Neural cell (in vitro differentiated cells): ENCODE results near the gene GAB1.

Experiments
- CTCF ChIP-seq: fragments of 450-650 bp; IDR thresholded peaks from 2 replicates; pipeline ENCODE4 v1.5.1; 2014; ENCODE audit warnings: antibody characterized with exemption, mild to moderate bottlenecking, moderate library complexity; ENCODE audit not compliant: poor library complexity, severe bottlenecking
- EP300 ChIP-seq: fragments of 450-650 bp; conservative IDR thresholded peaks from 2 replicates; pipeline ENCODE4 v1.6.1; 2014; ENCODE audit warnings: antibody characterized with exemption, mild to moderate bottlenecking, moderate library complexity; ENCODE audit not compliant: poor library complexity, severe bottlenecking
- EZH2 ChIP-seq: fragments of 200-600, 300-800 bp; shearing (Covaris generic), sonication (generic); IDR thresholded peaks from 2 replicates; pipeline ENCODE4 v1.6.1; 2014; ENCODE audit warnings: antibody characterized with exemption, low read length, borderline replicate concordance, mild to moderate bottlenecking; ENCODE audit not compliant: insufficient read depth, poor library complexity, severe bottlenecking
- POLR2AphosphoS5 ChIP-seq: IDR thresholded peaks from 2 replicates; pipeline ENCODE4 v1.6.1; 2012
- RAD21 ChIP-seq: fragments of 450-650 bp; conservative IDR thresholded peaks from 2 replicates; pipeline ENCODE4 v1.6.1; 2014; ENCODE audit warnings: antibody characterized with exemption, mild to moderate bottlenecking, moderate library complexity
- REST ChIP-seq: IDR thresholded peaks from 2 replicates; pipeline ENCODE4 v1.6.1; 2012; ENCODE audit warnings: borderline replicate concordance
- SMC3 ChIP-seq: fragments of 450-650 bp; conservative IDR thresholded peaks from 2 replicates; pipeline ENCODE4 v1.6.1; 2014; ENCODE audit warnings: antibody characterized with exemption, mild to moderate bottlenecking, moderate library complexity; ENCODE audit not compliant: poor library complexity
- TAF1 ChIP-seq: IDR thresholded peaks from 2 replicates; pipeline ENCODE4 v1.6.1; 2012; ENCODE audit warnings: low read depth

- no peak for TF ChIP-seq EP300
- no peak for TF ChIP-seq TAF1
- no peak for TF ChIP-seq REST
- TF ChIP-seq CTCF = no peak
- TF ChIP-seq EZH2 = no peak
- TF ChIP-seq POLR2AphosphoS5 = no peak
- no peak for TF ChIP-seq RAD21
- no peak for TF ChIP-seq SMC3
These were observed 69.8 kb downstream of the GAB1 start for GRCh38 chr4:143406523-143406922.
